Ovary (tissue), 9 donors: Measurements from ENCODE around the gene PRPH2. TPM values are rescaled to one million over a fixed set of nuclear protein-coding genes. Genes with fewer than 3 reads are reported as not detected.

Experiments used
- DNase-seq, 5 donors: peaks; one replicate each; pipeline ENCODE4 v3.0.0-alpha.2; 2019 to 2020
- H3K27ac ChIP-seq, 2 donors: fragments of 200-600 bp; one replicate each; pipeline versions ENCODE4 v1.5.1 to v1.8.0; 2019 to 2022
- H3K27me3 ChIP-seq: fragments of 200-600 bp; one replicate; pipeline ENCODE4 v1.8.0; 2022
- H3K36me3 ChIP-seq: fragments of 200-600 bp; sonication (generic); one replicate; pipeline ENCODE4 v1.5.1; 2019
- H3K4me1 ChIP-seq: one replicate; pipeline ENCODE4 v1.8.1; 2013; ENCODE audit warnings: mild to moderate bottlenecking, moderate library complexity; ENCODE audit not compliant: insufficient read depth
- H3K4me3 ChIP-seq: fragments of 200-600 bp; sonication (generic); one replicate; pipeline ENCODE4 v1.5.1; 2017
- H3K9me3 ChIP-seq, 2 donors: fragments of 200-600 bp in 1 of 2; sonication (generic) in 1 of 2; one replicate each; pipeline versions ENCODE4 v1.5.1 to v1.8.1; 2013 to 2019; ENCODE audit warnings: mild to moderate bottlenecking in 1 of 2, moderate library complexity in 1 of 2
- EP300 ChIP-seq: sonication (generic); formaldehyde crosslinking; IDR thresholded peaks from one replicate; pipeline ENCODE4 v1.6.1; 2017; ENCODE audit warnings: antibody characterized with exemption
- POLR2A ChIP-seq: fragments of 450-650 bp; IDR thresholded peaks from one replicate; pipeline ENCODE4 v1.6.1; 2017; ENCODE audit warnings: antibody characterized with exemption, mild to moderate bottlenecking, moderate library complexity
- WGBS, 3 donors: extraction: QIAGEN DNeasy Blood & Tissue Kit in 1 of 3; methylation state at CpG; one replicate each; pipeline versions ENCODE4 v1.1.5 to v1.1.7; 2013 to 2017; 5-methylcytosine and 5-hydroxymethylcytosine counted together
- intact Hi-C, 4 donors: fragments of 100-400 bp; cut with DNase I; formaldehyde crosslinking; loops; one replicate each; pipeline versions ENCODE4 v1.11.0 to v1.15.1; 2022 to 2023
- polyA plus RNA-seq, 2 donors: library from polyadenylated mRNA; stranded (reverse); fragments of 200-250 nt in 1 of 2; fragments of 350-450 nt in 1 of 2; fragmentation: Illumina TruSeq in 1 of 2; extraction: RNeasy Lipid Tissue Mini Kit (QIAGEN cat#74804) in 1 of 2; gene quantifications; one replicate each; pipeline ENCODE4 v1.2.3, GENCODE V29; 2013 to 2014
- total RNA-seq, 7 donors: library from RNA; depleted of rRNA in 2 of 7; stranded (reverse); fragments of >200 nt in 2 of 7; fragmentation: NEBNext Ultra II Directional in 3 of 7; extraction: Animal tissue kit (Norgen Biotek cat#: 25700) in 3 of 7; gene quantifications; one replicate each; pipeline versions ENCODE4 v1.1.0 to v1.2.4, GENCODE V29; 2016 to 2023
- TF ChIP-seq, protein P1 (sequence below), 3 donors: fragments of 450-650 bp in 2 of 3; fragments of 200-600 bp in 1 of 3; IDR thresholded peaks; one replicate each; pipeline versions ENCODE4 v1.5.1 to v1.8.0; 2016 to 2022; ENCODE audit warnings: antibody characterized with exemption in 3 of 3, mild to moderate bottlenecking in 1 of 3
- donor health status: DM: no; HTN: no; CAD: no; lungs with moderate emphysema.
- donor health status: DM: no; HTN: no; CAD: no.
- donor health status: Bipolar disorder and iron deficiency.
- donor health status: DM: yes; HTN: yes; CAD: no.
- donor health status: DM: no; HTN: no; CAD: no.
- donor health status: DM: yes; HTN: yes; CAD: no.

Gene PRPH2
- total and polyA plus RNA-seq, 9 donors: 0.80 to 6.8 (median 3.5) TPM

DNA sequence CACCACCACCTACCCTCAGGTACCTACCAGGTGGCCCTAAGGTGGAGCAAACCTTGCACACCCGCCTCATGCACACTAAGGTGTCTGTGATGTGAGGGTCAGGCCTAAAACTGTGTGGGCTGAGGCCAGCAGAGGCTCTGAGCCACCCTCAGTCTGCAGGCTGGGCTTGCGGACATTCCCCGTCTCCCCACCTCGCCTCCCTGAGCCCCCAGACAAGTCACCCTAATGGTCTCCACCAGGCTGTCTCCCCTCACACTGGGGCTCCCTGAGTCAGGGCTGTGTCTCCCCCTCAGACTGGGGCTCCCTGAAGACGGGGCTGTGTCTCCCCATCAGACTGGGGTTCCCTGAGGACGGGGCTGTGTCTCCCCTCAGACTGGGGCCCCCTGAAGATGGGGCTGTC, 12.5 kb downstream of the PRPH2 start:
- Histone ChIP-seq H3K9me3 (no peaks in the 10 kb centered on the region), H3K27ac (no peak overlapping the region), H3K36me3 (no peaks in the 10 kb centered on the region), H3K27me3 (no peaks in the 10 kb centered on the region), H3K4me1 (no peaks in the 10 kb centered on the region), H3K4me3 (no peak overlapping the region)
- DNase-seq: no peak
- TF ChIP-seq POLR2A (no peak), EP300 (no peak)
- TF ChIP-seq, protein P1, sequence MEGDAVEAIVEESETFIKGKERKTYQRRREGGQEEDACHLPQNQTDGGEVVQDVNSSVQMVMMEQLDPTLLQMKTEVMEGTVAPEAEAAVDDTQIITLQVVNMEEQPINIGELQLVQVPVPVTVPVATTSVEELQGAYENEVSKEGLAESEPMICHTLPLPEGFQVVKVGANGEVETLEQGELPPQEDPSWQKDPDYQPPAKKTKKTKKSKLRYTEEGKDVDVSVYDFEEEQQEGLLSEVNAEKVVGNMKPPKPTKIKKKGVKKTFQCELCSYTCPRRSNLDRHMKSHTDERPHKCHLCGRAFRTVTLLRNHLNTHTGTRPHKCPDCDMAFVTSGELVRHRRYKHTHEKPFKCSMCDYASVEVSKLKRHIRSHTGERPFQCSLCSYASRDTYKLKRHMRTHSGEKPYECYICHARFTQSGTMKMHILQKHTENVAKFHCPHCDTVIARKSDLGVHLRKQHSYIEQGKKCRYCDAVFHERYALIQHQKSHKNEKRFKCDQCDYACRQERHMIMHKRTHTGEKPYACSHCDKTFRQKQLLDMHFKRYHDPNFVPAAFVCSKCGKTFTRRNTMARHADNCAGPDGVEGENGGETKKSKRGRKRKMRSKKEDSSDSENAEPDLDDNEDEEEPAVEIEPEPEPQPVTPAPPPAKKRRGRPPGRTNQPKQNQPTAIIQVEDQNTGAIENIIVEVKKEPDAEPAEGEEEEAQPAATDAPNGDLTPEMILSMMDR (IDR thresholded peaks at IDR 0.05): no peak
- WGBS, 3 donors: 96 to 98% (median 97%) methylated on average over 6 of the region's 6 CpGs
- intact Hi-C loops: no loop called here

DNA sequence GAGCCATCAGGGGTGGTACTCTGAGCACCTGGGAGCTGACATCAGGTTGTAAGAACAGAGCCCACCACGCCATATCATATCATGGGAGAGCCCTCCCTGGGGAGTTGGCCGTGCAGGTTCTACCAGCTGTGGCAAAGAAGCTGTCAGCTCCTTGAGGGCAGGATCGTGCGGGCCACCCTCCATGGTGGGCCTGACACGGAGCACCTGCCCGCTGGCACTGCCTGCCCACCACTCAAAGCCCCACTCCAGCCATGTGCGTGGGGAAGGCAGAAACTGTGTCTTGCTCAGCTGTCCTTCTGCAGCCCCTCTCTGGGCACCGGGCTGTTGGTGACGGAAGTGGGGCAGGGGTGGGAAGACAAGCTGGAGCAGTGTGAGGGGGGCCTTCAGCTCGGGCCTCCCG, 14.3 kb downstream of the PRPH2 start:
- intact Hi-C loops: no loop called here
- DNase-seq: no peak
- peaks cover 5% of the 10 kb centered on the region for H3K4me1 ChIP-seq
- TF ChIP-seq EP300: no peak
- TF ChIP-seq, protein P1 (IDR thresholded peaks at IDR 0.05): no peak
- TF ChIP-seq POLR2A: no peak
- H3K9me3 ChIP-seq: no peaks in the 10 kb centered on the region
- H3K27ac ChIP-seq: no peak overlapping the region
- no peak overlapping the region for H3K4me3 ChIP-seq
- 84 to 94% (median 90%) methylated on average over 10 to 11 of the region's 11 CpGs for WGBS, 3 donors
- H3K36me3 ChIP-seq: no peaks in the 10 kb centered on the region
- H3K27me3 ChIP-seq: no peaks in the 10 kb centered on the region

- no peaks in the 10 kb centered on the region for H3K9me3 ChIP-seq
- no peak overlapping the region for H3K27ac ChIP-seq
- no peak for DNase-seq
- no peaks in the 10 kb centered on the region for H3K36me3 ChIP-seq
- intact Hi-C loops: no loop called here
- no peaks in the 10 kb centered on the region for H3K27me3 ChIP-seq
- no peak overlapping the region for H3K4me3 ChIP-seq
- no peak for TF ChIP-seq EP300
- TF ChIP-seq, protein P1 (IDR thresholded peaks at IDR 0.05): no peak
- no peak for TF ChIP-seq POLR2A
- 91 to 92% (median 91%) methylated on average over 7 of the region's 7 CpGs for WGBS, 3 donors
- H3K4me1 ChIP-seq: peaks cover 5% of the 10 kb centered on the region
Measured at GRCh38 chr6:42707595-42707994, 14.8 kb downstream of the PRPH2 start.

- TF ChIP-seq, protein P1 (IDR thresholded peaks at IDR 0.05): no peak
- TF ChIP-seq EP300 (no peak), POLR2A (no peak)
- H3K27ac ChIP-seq: no peak overlapping the region
- no peaks in the 10 kb centered on the region for H3K36me3 ChIP-seq
- DNase-seq: no peak
- H3K27me3 ChIP-seq: no peaks in the 10 kb centered on the region
- no peaks in the 10 kb centered on the region for H3K9me3 ChIP-seq
- intact Hi-C loops: no loop called here
- H3K4me1 ChIP-seq: peaks cover 5% of the 10 kb centered on the region
- WGBS, 3 donors: 73 to 88% (median 79%) methylated on average over 4 of the region's 4 CpGs
- H3K4me3 ChIP-seq: no peak overlapping the region
Measured at GRCh38 chr6:42704937-42705374, 17.4 kb downstream of the PRPH2 start.
